Keratinocyte (primary cell): ENCODE results near the gene SLC22A12.

Experiments used
- CTCF ChIP-seq, 3 experiments: IDR thresholded peaks in 1 of 3; conservative IDR thresholded peaks in 1 of 3; optimal IDR thresholded peaks in 1 of 3; 2 replicates in 2 of 3; 3 replicates in 1 of 3; pipeline versions ENCODE3 to v1.5.1; 2011; ENCODE audit warnings: low read length in 3 of 3, mild to moderate bottlenecking in 3 of 3, moderate library complexity in 2 of 3, control low read depth in 1 of 3, inconsistent platforms in 1 of 3; ENCODE audit not compliant: insufficient read depth in 2 of 3; ENCODE audit errors: extremely low read depth in 1 of 3
- EZH2 ChIP-seq: IDR thresholded peaks from one replicate; pipeline ENCODE4 v1.6.1; 2012; ENCODE audit warnings: inconsistent platforms, mild to moderate bottlenecking, low read length, moderate library complexity

- TF ChIP-seq CTCF (optimal IDR thresholded peaks at IDR 0.05 in 1 of 3, IDR thresholded peaks at IDR 0.05 in 1 of 3, conservative IDR thresholded peaks at IDR 0.05 in 1 of 3; ENCODE audit: extremely low read depth in 1 of 3, insufficient read depth in 2 of 3, low read length in 3 of 3) (no peak), EZH2 (no peak)
These were observed 25.8 kb upstream of the SLC22A12 start for GRCh38 chr11:64564947-64565889.
